HG02943 (cell line): ENCODE measurements around the gene GRM7.

Experiments used
- ATAC-seq: cut with Tn5 transposase; IDR thresholded peaks from one replicate; pipeline ENCODE4 v1.9.1; 2021; ENCODE audit warnings: mild to moderate bottlenecking, low read depth, moderate library complexity; ENCODE audit not compliant: unreplicated experiment

The GRM7 gene

GRCh38 chr3:7289121-7289520 lies 428.2 kb downstream of the GRM7 start:
- no peak for ATAC-seq

GRCh38 chr3:7290077-7290825 lies 429.3 kb downstream of the GRM7 start:
- no peak for ATAC-seq

- no peak for ATAC-seq
Observed at GRCh38 chr3:7292362-7292761, 431.4 kb downstream of the GRM7 start.

GRCh38 chr3:7293286-7293685 lies 432.4 kb downstream of the GRM7 start:
- ATAC-seq, result no peak

GRCh38 chr3:7305561-7305960 lies 444.6 kb downstream of the GRM7 start:
- no peak for ATAC-seq

- ATAC-seq, result no peak
Observed at GRCh38 chr3:7306901-7307300, 446.0 kb downstream of the GRM7 start.

GRCh38 chr3:7307410-7307809 lies 446.5 kb downstream of the GRM7 start:
- ATAC-seq, result no peak

GRCh38 chr3:7309641-7310102 lies 448.8 kb downstream of the GRM7 start:
- no peak for ATAC-seq

GRCh38 chr3:7315037-7315436 lies 454.1 kb downstream of the GRM7 start:
- ATAC-seq, result no peak

- ATAC-seq, result no peak
Observed at GRCh38 chr3:7322957-7323669, 462.2 kb downstream of the GRM7 start.

GRCh38 chr3:7328339-7328738 lies 467.4 kb downstream of the GRM7 start:
- no peak for ATAC-seq

GRCh38 chr3:7332696-7333095 lies 471.8 kb downstream of the GRM7 start:
- ATAC-seq, result no peak

- no peak for ATAC-seq
Observed at GRCh38 chr3:7333125-7333524, 472.2 kb downstream of the GRM7 start.

- no peak for ATAC-seq
Observed at GRCh38 chr3:7340795-7341194, 479.9 kb downstream of the GRM7 start.

GRCh38 chr3:7346364-7346763 lies 485.4 kb downstream of the GRM7 start:
- no peak for ATAC-seq

- no peak for ATAC-seq
Observed at GRCh38 chr3:7357101-7357500, 496.2 kb downstream of the GRM7 start.

GRCh38 chr3:7367968-7368367 lies 507.1 kb downstream of the GRM7 start:
- ATAC-seq, result no peak

- ATAC-seq, result no peak
Observed at GRCh38 chr3:7368597-7368996, 507.7 kb downstream of the GRM7 start.

- no peak for ATAC-seq
Observed at GRCh38 chr3:7371693-7372572, 511.0 kb downstream of the GRM7 start.

- no peak for ATAC-seq
Observed at GRCh38 chr3:7377103-7377502, 516.2 kb downstream of the GRM7 start.

GRCh38 chr3:7381741-7382140 lies 520.8 kb downstream of the GRM7 start:
- ATAC-seq, result no peak
